NT2/D1 (cell line): ENCODE data around the gene CCDC93.

Source experiments
- DNase-seq: peaks from one replicate; pipeline ENCODE4 v3.0.0-alpha.2; 2011; ENCODE audit warnings: low read depth, low spot score
- H3K27me3 ChIP-seq: 2 replicates; pipeline ENCODE4 v1.6.0; 2011; ENCODE audit warnings: mild to moderate bottlenecking; ENCODE audit not compliant: insufficient read length, insufficient read depth
- H3K36me3 ChIP-seq: 2 replicates; pipeline ENCODE4 v1.6.1; 2011; ENCODE audit warnings: mild to moderate bottlenecking, low read length, mixed read lengths; ENCODE audit not compliant: insufficient read depth, insufficient read length
- H3K4me1 ChIP-seq: 2 replicates; pipeline ENCODE4 v1.5.1; 2011; ENCODE audit not compliant: insufficient read depth, insufficient read length
- H3K4me3 ChIP-seq: 2 replicates; pipeline ENCODE4 v1.5.1; 2011; ENCODE audit warnings: low read depth; ENCODE audit not compliant: insufficient read length
- H3K9ac ChIP-seq: 2 replicates; pipeline ENCODE4 v1.6.0; 2011; ENCODE audit warnings: low read depth; ENCODE audit not compliant: insufficient read length
- H3K9me3 ChIP-seq: 2 replicates; pipeline ENCODE4 v1.5.1; 2011; ENCODE audit warnings: mild to moderate bottlenecking, low read length; ENCODE audit not compliant: insufficient read depth
- SUZ12 ChIP-seq: IDR thresholded peaks from 2 replicates; pipeline ENCODE4 v1.6.1; 2011; ENCODE audit not compliant: insufficient read length, insufficient read depth; ENCODE audit errors: extremely low read depth
- YY1 ChIP-seq: IDR thresholded peaks from 2 replicates; pipeline ENCODE4 v1.6.1; 2011; ENCODE audit not compliant: insufficient read length, insufficient read depth
- ZNF274 ChIP-seq: IDR thresholded peaks from 2 replicates; pipeline ENCODE4 v1.6.1; 2011; ENCODE audit warnings: mild to moderate bottlenecking, low read depth, low read length

Gene CCDC93

GRCh38 chr2:118056165-118056534 lies 42.3 kb upstream of the CCDC93 start:
- no peaks in the 10 kb centered on the region for H3K4me1 ChIP-seq
- TF ChIP-seq ZNF274 (no peak), YY1 (no peak), SUZ12 (no peak)
- H3K27me3 ChIP-seq: no peaks in the 10 kb centered on the region
- no peak overlapping the region for H3K9ac ChIP-seq
- H3K4me3 ChIP-seq: no peak overlapping the region
- H3K36me3 ChIP-seq: no peaks in the 10 kb centered on the region
- no peak for DNase-seq
- H3K9me3 ChIP-seq: no peaks in the 10 kb centered on the region

- no peaks in the 10 kb centered on the region for H3K36me3 ChIP-seq
- TF ChIP-seq ZNF274 (no peak), SUZ12 (no peak), YY1 (no peak)
- H3K4me1 ChIP-seq: no peaks in the 10 kb centered on the region
- no peak for DNase-seq
- H3K9ac ChIP-seq: no peak overlapping the region
- H3K4me3 ChIP-seq: no peak overlapping the region
- H3K27me3 ChIP-seq: no peaks in the 10 kb centered on the region
- no peaks in the 10 kb centered on the region for H3K9me3 ChIP-seq
Measured at GRCh38 chr2:118055512-118056164, 41.8 kb upstream of the CCDC93 start.

- Histone ChIP-seq H3K36me3 (no peaks in the 10 kb centered on the region), H3K4me1 (no peaks in the 10 kb centered on the region), H3K4me3 (no peak overlapping the region), H3K9me3 (no peaks in the 10 kb centered on the region), H3K27me3 (no peaks in the 10 kb centered on the region), H3K9ac (no peak overlapping the region)
- DNase-seq: no peak
- TF ChIP-seq SUZ12 (no peak), ZNF274 (no peak), YY1 (no peak)
Measured at GRCh38 chr2:118054213-118055008, 40.5 kb upstream of the CCDC93 start.

GRCh38 chr2:118053681-118054080 lies 39.8 kb upstream of the CCDC93 start:
- Histone ChIP-seq H3K9ac (no peak overlapping the region), H3K9me3 (no peaks in the 10 kb centered on the region), H3K4me3 (no peak overlapping the region), H3K27me3 (no peaks in the 10 kb centered on the region), H3K4me1 (no peaks in the 10 kb centered on the region), H3K36me3 (no peaks in the 10 kb centered on the region)
- no peak for DNase-seq
- TF ChIP-seq YY1 (no peak), ZNF274 (no peak)

GRCh38 chr2:118052474-118052873 lies 38.6 kb upstream of the CCDC93 start:
- Histone ChIP-seq H3K4me3 (no peak overlapping the region), H3K4me1 (no peaks in the 10 kb centered on the region), H3K27me3 (no peaks in the 10 kb centered on the region), H3K9ac (no peak overlapping the region), H3K9me3 (no peaks in the 10 kb centered on the region), H3K36me3 (no peaks in the 10 kb centered on the region)
- TF ChIP-seq ZNF274: no peak
- TF ChIP-seq YY1: no peak
- TF ChIP-seq SUZ12: no peak
- DNase-seq: no peak

- no peaks in the 10 kb centered on the region for H3K27me3 ChIP-seq
- no peaks in the 10 kb centered on the region for H3K9me3 ChIP-seq
- TF ChIP-seq YY1 (no peak), ZNF274 (no peak), SUZ12 (no peak)
- no peak for DNase-seq
- H3K36me3 ChIP-seq: no peaks in the 10 kb centered on the region
- H3K4me1 ChIP-seq: no peaks in the 10 kb centered on the region
- no peak overlapping the region for H3K9ac ChIP-seq
- no peak overlapping the region for H3K4me3 ChIP-seq
Measured at GRCh38 chr2:118051826-118052358, 38.0 kb upstream of the CCDC93 start.

- no peaks in the 10 kb centered on the region for H3K4me1 ChIP-seq
- H3K27me3 ChIP-seq: no peaks in the 10 kb centered on the region
- H3K4me3 ChIP-seq: no peak overlapping the region
- no peaks in the 10 kb centered on the region for H3K36me3 ChIP-seq
- DNase-seq: no peak
- no peak overlapping the region for H3K9ac ChIP-seq
- no peak for TF ChIP-seq ZNF274
- no peaks in the 10 kb centered on the region for H3K9me3 ChIP-seq
Measured at GRCh38 chr2:118050974-118051373, 37.1 kb upstream of the CCDC93 start.
